B cell (primary cell): ENCODE results near the gene TSEN34. TPM values are rescaled to one million over a fixed set of nuclear protein-coding genes. Genes with fewer than 3 reads are reported as not detected.
A peak's percentile ranks its signal among the peaks of the same experiment; 100 is the strongest.

Experiments used
- ATAC-seq: fragments of 200-7000 bp; cut with Tn5 transposase; one replicate; pipeline ENCODE4 v1.10.0; 2021; ENCODE audit warnings: low read depth, mild to moderate bottlenecking, moderate number of reproducible peaks, moderate library complexity
- CTCF ChIA-PET: fragments of 350-600 bp; sonication (Branson Sonifier 250); formaldehyde crosslinking; loops from one replicate; lab custom pipeline; 2021; ENCODE audit warnings: antibody characterized with exemption, inconsistent platforms; lab: Charles Lee
- POLR2A ChIA-PET: fragments of 350-600 bp; sonication (Branson Sonifier 250); formaldehyde crosslinking; loops from one replicate; lab custom pipeline; 2021; ENCODE audit warnings: antibody characterized with exemption; lab: Charles Lee
- DNase-seq: peaks from one replicate; pipeline ENCODE4 v3.0.0; 2013
- H2AFZ ChIP-seq: 2 replicates; pipeline ENCODE4 v1.6.1; 2012; ENCODE audit warnings: mild to moderate bottlenecking, low read depth, low read length; ENCODE audit not compliant: insufficient read depth, poor library complexity, severe bottlenecking
- H3K27ac ChIP-seq, 2 donors: 1 replicate in 1 of 2; 2 replicates in 1 of 2; pipeline ENCODE4 v1.5.1; 2012 to 2013; ENCODE audit warnings: low read length in 2 of 2, mild to moderate bottlenecking in 2 of 2, moderate library complexity in 1 of 2
- H3K27me3 ChIP-seq, 4 experiments: fragments of 200-600 bp in 1 of 4; sonication (generic) in 1 of 4; replicated peaks in 1 of 4; 1 replicate in 2 of 4; 2 replicates in 2 of 4; pipeline versions ENCODE4 v1.6.1 to v1.7.0; 2013 to 2016; ENCODE audit warnings: low read length in 3 of 4, mild to moderate bottlenecking in 2 of 4, mixed read lengths in 1 of 4, moderate library complexity in 1 of 4; ENCODE audit not compliant: insufficient read depth in 4 of 4, control insufficient read depth in 3 of 4; ENCODE audit errors: control extremely low read depth in 1 of 4
- H3K36me3 ChIP-seq, 2 experiments: replicated peaks in 1 of 2; 1 replicate in 1 of 2; 2 replicates in 1 of 2; pipeline versions ENCODE4 v1.6.1 to v1.7.1; 2013; ENCODE audit warnings: low read length in 1 of 2; ENCODE audit not compliant: insufficient read depth in 2 of 2, control insufficient read depth in 1 of 2; ENCODE audit errors: control extremely low read depth in 1 of 2, extremely low read depth in 1 of 2
- H3K4me1 ChIP-seq, 2 donors: fragments of 200-600 bp in 1 of 2; sonication (generic) in 1 of 2; 1 replicate in 1 of 2; 2 replicates in 1 of 2; pipeline versions ENCODE4 v1.5.1 to v1.6.1; 2013 to 2017; ENCODE audit warnings: low read length in 2 of 2; ENCODE audit not compliant: control insufficient read depth in 2 of 2, insufficient read depth in 2 of 2
- H3K4me2 ChIP-seq: replicated peaks from 2 replicates; pipeline ENCODE3; 2012; ENCODE audit warnings: mild to moderate bottlenecking, low read depth, low read length; ENCODE audit not compliant: poor library complexity, severe bottlenecking
- H3K4me3 ChIP-seq, 5 experiments: fragments of 200-600 bp in 1 of 5; sonication (generic) in 1 of 5; 1 replicate in 3 of 5; 2 replicates in 2 of 5; pipeline versions ENCODE4 v1.5.1 to v1.7.0; 2011 to 2016; ENCODE audit warnings: low read length in 4 of 5, mild to moderate bottlenecking in 4 of 5, low read depth in 2 of 5, control low read depth in 1 of 5, moderate library complexity in 1 of 5; ENCODE audit not compliant: insufficient read depth in 1 of 5; ENCODE audit errors: control extremely low read depth in 1 of 5, extremely low read depth in 1 of 5
- H3K79me2 ChIP-seq: fragments of 200-600 bp; sonication (generic); one replicate; pipeline ENCODE4 v1.6.0; 2016; ENCODE audit warnings: low read length; ENCODE audit not compliant: control insufficient read depth, insufficient read depth
- H3K9ac ChIP-seq: fragments of 200-600 bp; sonication (generic); 2 replicates; pipeline ENCODE4 v1.6.1; 2017; ENCODE audit warnings: mild to moderate bottlenecking, low read length, moderate library complexity
- H3K9me3 ChIP-seq, 3 donors: one replicate each; pipeline versions ENCODE4 v1.6.1 to v1.7.1; 2013; ENCODE audit warnings: low read length in 2 of 3; ENCODE audit not compliant: control insufficient read depth in 2 of 3, insufficient read depth in 1 of 3; ENCODE audit errors: control extremely low read depth in 1 of 3
- H4K20me1 ChIP-seq: 2 replicates; pipeline ENCODE4 v1.6.0; 2012; ENCODE audit warnings: mild to moderate bottlenecking, low read length; ENCODE audit not compliant: insufficient read depth, control insufficient read depth, poor library complexity, severe bottlenecking
- H3K27ac Mint-ChIP-seq: one replicate; pipeline ENCODE4 v1.8.0; 2021; ENCODE audit warnings: mixed read lengths
- H3K27me3 Mint-ChIP-seq: one replicate; pipeline ENCODE4 v1.8.0; 2021; ENCODE audit warnings: mixed read lengths
- H3K4me1 Mint-ChIP-seq: one replicate; pipeline ENCODE4 v1.8.0; 2021; ENCODE audit warnings: mixed read lengths
- H3K4me3 Mint-ChIP-seq: one replicate; pipeline ENCODE4 v1.8.0; 2021; ENCODE audit warnings: mixed read lengths
- H3K9me3 Mint-ChIP-seq: one replicate; pipeline ENCODE4 v1.8.0; 2022; ENCODE audit warnings: mixed read lengths; ENCODE audit not compliant: insufficient read depth
- EZH2 ChIP-seq: IDR thresholded peaks from 2 replicates; pipeline ENCODE4 v1.6.1; 2012; ENCODE audit warnings: borderline replicate concordance, low read depth, mild to moderate bottlenecking, moderate library complexity, low read length; ENCODE audit not compliant: insufficient read depth, poor library complexity, severe bottlenecking
- WGBS: methylation state at CpG from one replicate; pipeline ENCODE4 v1.1.5; 2013; ENCODE audit warnings: missing lambda C conversion rate; ENCODE audit not compliant: insufficient coverage; 5-methylcytosine and 5-hydroxymethylcytosine counted together
- intact Hi-C: fragments of 100-400 bp; cut with micrococcal nuclease; formaldehyde crosslinking; loops from one replicate; pipeline ENCODE4 v1.10.0; 2022
- polyA plus RNA-seq: library from polyadenylated mRNA; depleted of rRNA; stranded (reverse); fragments of >200 nt; gene quantifications from 2 replicates; pipeline ENCODE4 v1.2.3, GENCODE V29; 2012
- total RNA-seq, 2 donors: library from RNA; stranded (reverse); fragments of 120-200 nt in 1 of 2; gene quantifications; 1 replicate in 1 of 2; 2 replicates in 1 of 2; pipeline versions ENCODE4 v1.2.3 to v1.2.4, GENCODE V29; 2013 to 2022
- TF ChIP-seq, protein P1 (sequence below): fragments of 200-600 bp; IDR thresholded peaks from one replicate; pipeline ENCODE4 v1.8.0; 2022; ENCODE audit warnings: antibody characterized with exemption, mild to moderate bottlenecking

Gene TSEN34
- total and polyA plus RNA-seq, 2 donors (not counting 1 experiment from before 2014, with no cell fraction given), result 17.6 to 25.1 TPM

DNA sequence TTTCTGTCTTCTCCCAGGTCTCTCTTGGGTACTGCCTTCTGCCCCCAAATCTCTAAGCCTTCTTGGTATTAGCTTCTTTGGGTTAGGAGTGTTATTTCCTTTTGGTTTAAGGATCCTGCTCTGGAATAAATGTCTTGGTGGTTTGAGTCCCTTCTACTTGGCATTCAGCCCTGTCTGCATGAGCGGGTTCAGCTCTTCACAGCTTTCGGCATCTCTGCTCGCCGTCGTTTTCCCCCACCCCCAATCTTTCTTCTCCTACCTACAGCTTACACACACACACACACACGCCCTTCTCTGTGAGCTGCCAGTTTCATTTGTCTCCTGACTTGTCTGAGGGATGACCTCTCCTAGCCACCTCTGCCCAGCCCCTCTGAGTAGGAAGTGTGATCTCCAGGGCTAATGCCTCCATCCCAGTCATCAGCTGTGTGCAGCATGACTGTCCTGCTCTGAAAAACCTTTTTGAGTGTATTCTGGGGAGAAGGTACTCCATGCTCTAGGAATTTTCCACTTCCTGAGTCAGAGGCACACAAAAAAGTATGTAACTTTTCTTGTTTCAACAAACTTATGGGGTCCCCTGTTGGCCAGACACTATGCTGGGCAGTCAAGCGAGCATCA lies 48.8 kb upstream of the TSEN34 start:
- no peak for DNase-seq
- ATAC-seq, result no peak

DNA sequence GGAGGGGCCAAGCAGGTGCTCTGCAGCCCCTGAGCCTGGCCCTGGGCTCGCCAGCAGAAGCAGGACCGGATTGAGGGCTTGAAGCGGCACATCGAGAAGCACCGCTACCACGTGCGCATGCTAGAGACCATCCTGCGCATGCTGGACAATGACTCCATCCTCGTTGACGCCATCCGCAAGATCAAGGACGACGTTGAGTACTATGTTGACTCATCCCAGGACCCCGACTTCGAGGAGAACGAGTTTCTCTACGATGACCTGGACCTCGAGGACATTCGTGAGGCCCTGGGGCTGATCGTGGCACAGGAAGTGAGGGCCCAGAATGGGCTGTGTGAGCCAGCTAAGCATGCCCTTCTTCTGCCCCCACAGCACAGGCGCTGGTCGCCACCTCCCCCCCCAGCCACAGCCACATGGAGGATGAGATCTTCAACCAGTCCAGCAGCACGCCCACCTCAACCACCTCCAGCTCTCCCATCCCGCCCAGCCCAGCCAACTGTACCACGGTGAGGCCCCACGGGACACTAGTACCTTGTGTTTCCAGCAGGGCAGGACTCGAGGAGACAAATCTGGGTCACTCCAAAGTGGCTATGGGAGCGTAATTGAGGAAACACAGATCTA lies 45.5 kb upstream of the TSEN34 start:
- CTCF ChIA-PET, result no interaction called here
- peaks cover 0 to 97% of the 10 kb centered on the region in 2 experiments for H3K36me3 ChIP-seq
- intact Hi-C loops, result no loop called here
- H3K9me3 ChIP-seq, result no peaks in the 10 kb centered on the region
- peaks cover 43% of the 10 kb centered on the region for H3K79me2 ChIP-seq
- POLR2A ChIA-PET, result no interaction called here
- H3K4me2 ChIP-seq, result no peak overlapping the region
- H3K27ac ChIP-seq, result no peak overlapping the region
- peaks cover 12% of the 10 kb centered on the region for H3K4me1 Mint-ChIP-seq
- H3K9ac ChIP-seq, result no peak overlapping the region
- no peak overlapping the region for H3K27ac Mint-ChIP-seq
- H4K20me1 ChIP-seq, result peaks cover 83% of the 10 kb centered on the region
- no peak for DNase-seq
- ATAC-seq, result no peak
- 96% methylated on average over 25 of the region's 28 CpGs for WGBS
- H3K9me3 Mint-ChIP-seq, result no peaks in the 10 kb centered on the region
- H3K4me3 ChIP-seq, result no peak overlapping the region
- H3K4me1 ChIP-seq, result peaks cover 0 to 4% of the 10 kb centered on the region in 2 donors
- no peak overlapping the region for H3K4me3 Mint-ChIP-seq
- no peak for TF ChIP-seq EZH2
- TF ChIP-seq, protein P1, sequence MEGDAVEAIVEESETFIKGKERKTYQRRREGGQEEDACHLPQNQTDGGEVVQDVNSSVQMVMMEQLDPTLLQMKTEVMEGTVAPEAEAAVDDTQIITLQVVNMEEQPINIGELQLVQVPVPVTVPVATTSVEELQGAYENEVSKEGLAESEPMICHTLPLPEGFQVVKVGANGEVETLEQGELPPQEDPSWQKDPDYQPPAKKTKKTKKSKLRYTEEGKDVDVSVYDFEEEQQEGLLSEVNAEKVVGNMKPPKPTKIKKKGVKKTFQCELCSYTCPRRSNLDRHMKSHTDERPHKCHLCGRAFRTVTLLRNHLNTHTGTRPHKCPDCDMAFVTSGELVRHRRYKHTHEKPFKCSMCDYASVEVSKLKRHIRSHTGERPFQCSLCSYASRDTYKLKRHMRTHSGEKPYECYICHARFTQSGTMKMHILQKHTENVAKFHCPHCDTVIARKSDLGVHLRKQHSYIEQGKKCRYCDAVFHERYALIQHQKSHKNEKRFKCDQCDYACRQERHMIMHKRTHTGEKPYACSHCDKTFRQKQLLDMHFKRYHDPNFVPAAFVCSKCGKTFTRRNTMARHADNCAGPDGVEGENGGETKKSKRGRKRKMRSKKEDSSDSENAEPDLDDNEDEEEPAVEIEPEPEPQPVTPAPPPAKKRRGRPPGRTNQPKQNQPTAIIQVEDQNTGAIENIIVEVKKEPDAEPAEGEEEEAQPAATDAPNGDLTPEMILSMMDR, result no peak
- H3K27me3 Mint-ChIP-seq, result no peaks in the 10 kb centered on the region
- H3K27me3 ChIP-seq, result no peaks in the 10 kb centered on the region
- no peak overlapping the region for H2AFZ ChIP-seq

More for the DNA sequence above, 48.8 kb upstream of the TSEN34 start:
- CTCF ChIA-PET, result no interaction called here
- Histone ChIP-seq H3K9ac (no peak overlapping the region), H3K27ac (peak overlapping the region in 1 of 2 donors; percentile 32), H3K36me3 (peaks cover 0 to 69% of the 10 kb centered on the region in 2 experiments), H3K4me3 (no peak overlapping the region), H3K79me2 (peaks cover 74% of the 10 kb centered on the region), H4K20me1 (peaks cover 87% of the 10 kb centered on the region), H3K4me2 (no peak overlapping the region), H3K27me3 (no peaks in the 10 kb centered on the region), H3K9me3 (no peaks in the 10 kb centered on the region), H2AFZ (no peak overlapping the region), H3K4me1 (peaks cover 16 to 21% of the 10 kb centered on the region in 2 donors)
- no peaks in the 10 kb centered on the region for H3K27me3 Mint-ChIP-seq
- no peak overlapping the region for H3K27ac Mint-ChIP-seq
- WGBS, result 90% methylated on average over 2 of the region's 7 CpGs
- H3K9me3 Mint-ChIP-seq, result no peaks in the 10 kb centered on the region
- no peak overlapping the region for H3K4me3 Mint-ChIP-seq
- TF ChIP-seq EZH2, result no peak
- H3K4me1 Mint-ChIP-seq, result peaks cover 37% of the 10 kb centered on the region
- intact Hi-C loops, result no loop called here
- POLR2A ChIA-PET, result no interaction called here
